HEK293T (cell line): ENCODE results near the gene ITGB3BP.

Source experiments
- BHLHE40 ChIP-seq: fragments of 450-650 bp; IDR thresholded peaks from 2 replicates; pipeline ENCODE4 v1.6.1; 2016; ENCODE audit warnings: mild to moderate bottlenecking, moderate library complexity, borderline replicate concordance
- FOXK2 ChIP-seq: fragments of 450-650 bp; IDR thresholded peaks from 2 replicates; pipeline ENCODE4 v1.6.1; 2016; ENCODE audit warnings: mild to moderate bottlenecking
- FOXM1 ChIP-seq: fragments of 450-650 bp; IDR thresholded peaks from 2 replicates; pipeline ENCODE4 v1.6.1; 2017; ENCODE audit warnings: mild to moderate bottlenecking, borderline replicate concordance
- HDGF ChIP-seq: fragments of 450-650 bp; IDR thresholded peaks from 2 replicates; pipeline ENCODE4 v1.6.1; 2017; ENCODE audit warnings: antibody characterized with exemption, borderline replicate concordance
- L3MBTL2 ChIP-seq: fragments of 450-650 bp; conservative IDR thresholded peaks from 2 replicates; pipeline ENCODE4 v1.6.1; 2016; ENCODE audit warnings: mild to moderate bottlenecking
- PKNOX1 ChIP-seq: fragments of 450-650 bp; IDR thresholded peaks from 2 replicates; pipeline ENCODE4 v1.6.1; 2016
- SP1 ChIP-seq: fragments of 450-650 bp; IDR thresholded peaks from 2 replicates; pipeline ENCODE4 v1.6.1; 2017
- SUZ12 ChIP-seq: fragments of 450-650 bp; IDR thresholded peaks from 2 replicates; pipeline ENCODE4 v1.6.1; 2016; ENCODE audit warnings: mild to moderate bottlenecking
- ZNF384 ChIP-seq: fragments of 450-650 bp; IDR thresholded peaks from 2 replicates; pipeline ENCODE4 v1.6.1; 2016

- TF ChIP-seq FOXM1 (no peak), FOXK2 (no peak), SP1 (no peak), HDGF (no peak), PKNOX1 (no peak), SUZ12 (no peak), L3MBTL2 (no peak), BHLHE40 (no peak), ZNF384 (no peak)
These were observed 59.8 kb downstream of the ITGB3BP start for GRCh38 chr1:63463248-63463647.
